Caco-2 (cell line): ENCODE data around the gene TNP2. TPM values are rescaled to one million over a fixed set of nuclear protein-coding genes. Genes with fewer than 3 reads are reported as not detected.
A peak's percentile ranks its signal among the peaks of the same experiment; 100 is the strongest.

Experiments
- BruUV-seq: library from RNA; stranded (reverse); fragments of 400-500 nt; replicated peaks from 2 replicates; lab custom pipeline; 2021; lab: Mats Ljungman, UMichigan
- CTCF ChIA-PET: fragments of 300-600 bp; sonication (Branson Sonifier 250); formaldehyde crosslinking; loops from one replicate; lab custom pipeline; 2022; ENCODE audit warnings: antibody characterized with exemption; lab: Charles Lee
- POLR2A ChIA-PET: fragments of 300-600 bp; sonication (Branson Sonifier 250); formaldehyde crosslinking; loops from one replicate; lab custom pipeline; 2022; ENCODE audit warnings: antibody characterized with exemption; lab: Charles Lee
- DNase-seq, 2 experiments: peaks; one replicate each; pipeline versions ENCODE4 v3.0.0 to v3.0.0-alpha.2; 2020 to 2022
- H3K27me3 ChIP-seq: replicated peaks from 2 replicates; pipeline ENCODE4 v1.6.0; 2011; ENCODE audit warnings: low read length; ENCODE audit not compliant: control insufficient read depth, insufficient read depth
- H3K36me3 ChIP-seq: 2 replicates; pipeline ENCODE4 v1.5.1; 2011; ENCODE audit warnings: low read length; ENCODE audit not compliant: control insufficient read depth, insufficient read depth
- H3K4me1 ChIP-seq: fragments of 250-450 bp; sonication (Bioruptor Pico); 2 replicates; pipeline ENCODE4 v1.5.1; 2020; ENCODE audit warnings: mild to moderate bottlenecking
- H3K4me3 ChIP-seq: 2 replicates; pipeline ENCODE4 v1.5.1; 2011; ENCODE audit warnings: low read depth, mild to moderate bottlenecking, control low read depth, low read length
- H3K9me3 ChIP-seq: fragments of 250-450 bp; sonication (Bioruptor Pico); 2 replicates; pipeline ENCODE4 v1.5.1; 2020; ENCODE audit warnings: mild to moderate bottlenecking, moderate library complexity
- H3K27ac Mint-ChIP-seq: one replicate; pipeline ENCODE4 v1.8.0; 2022; ENCODE audit warnings: mixed read lengths; ENCODE audit not compliant: unreplicated experiment
- H3K27me3 Mint-ChIP-seq: one replicate; pipeline ENCODE4 v1.8.0; 2022; ENCODE audit warnings: mixed read lengths; ENCODE audit not compliant: insufficient read depth, unreplicated experiment
- H3K36me3 Mint-ChIP-seq: one replicate; pipeline ENCODE4 v1.8.0; 2022; ENCODE audit warnings: mild to moderate bottlenecking, mixed read lengths; ENCODE audit not compliant: insufficient read depth, unreplicated experiment
- H3K4me1 Mint-ChIP-seq: one replicate; pipeline ENCODE4 v1.8.0; 2022; ENCODE audit warnings: low read depth, mixed read lengths; ENCODE audit not compliant: unreplicated experiment
- H3K4me3 Mint-ChIP-seq: one replicate; pipeline ENCODE4 v1.8.0; 2022; ENCODE audit warnings: mild to moderate bottlenecking, moderate library complexity, mixed read lengths; ENCODE audit not compliant: unreplicated experiment
- H3K9me3 Mint-ChIP-seq: one replicate; pipeline ENCODE4 v1.8.0; 2022; ENCODE audit warnings: mixed read lengths; ENCODE audit not compliant: unreplicated experiment
- CTCF ChIP-seq, 2 experiments: fragments of 200-600 bp in 1 of 2; IDR thresholded peaks; 1 replicate in 1 of 2; 2 replicates in 1 of 2; pipeline versions ENCODE4 v1.5.1 to v1.8.0; 2011 to 2022; ENCODE audit warnings: antibody characterized with exemption in 1 of 2, control low read depth in 1 of 2, inconsistent platforms in 1 of 2, low read depth in 1 of 2, low read length in 1 of 2, mild to moderate bottlenecking in 1 of 2, moderate library complexity in 1 of 2; ENCODE audit not compliant: insufficient read depth in 1 of 2, severe bottlenecking in 1 of 2, unreplicated experiment in 1 of 2
- intact Hi-C: fragments of 100-400 bp; cut with micrococcal nuclease; formaldehyde crosslinking; loops from one replicate; pipeline ENCODE4 v1.10.0; 2022; ENCODE audit not compliant: unreplicated experiment
- total RNA-seq: library from RNA; stranded (reverse); gene quantifications from 2 replicates; pipeline ENCODE4 v1.2.3, GENCODE V29; 2022

The TNP2 gene
- total RNA-seq, 1 experiment from 2014 or later: not detected

GRCh38 chr16:11312718-11313492 lies 43.8 kb upstream of the TNP2 start:
- no peaks in the 10 kb centered on the region for H3K9me3 Mint-ChIP-seq
- H3K27me3 Mint-ChIP-seq: no peaks in the 10 kb centered on the region
- ChIA-PET POLR2A (interaction anchor here (0.7 to 1.5 kb wide), 2 partner anchors 14 to 57 kb away, joined by 5 to 19 read pairs; partner anchors contain the start of gene SOCS1), CTCF (no interaction called here)
- peak overlapping the region; percentile 70 for H3K4me3 Mint-ChIP-seq
- H3K27ac Mint-ChIP-seq: peak overlapping the region; percentile 80
- H3K4me1 Mint-ChIP-seq: peaks cover 14% of the 10 kb centered on the region
- Histone ChIP-seq H3K27me3 (no peaks in the 10 kb centered on the region), H3K4me1 (peaks cover 38% of the 10 kb centered on the region), H3K9me3 (no peaks in the 10 kb centered on the region), H3K36me3 (no peaks in the 10 kb centered on the region), H3K4me3 (peak overlapping the region; percentile 17)
- peaks cover 12% of the 10 kb centered on the region for H3K36me3 Mint-ChIP-seq
- intact Hi-C loops: loop anchor here (1.0 to 2.0 kb wide), 5 partner anchors 16 to 57 kb away; partner anchors contain the start of genes RMI2 and SOCS1
- peak; percentile 82 to 86 for DNase-seq
- no peak for TF ChIP-seq CTCF (IDR thresholded peaks at IDR 0.05; ENCODE audit: insufficient read depth in 1 of 2, low read depth in 1 of 2, low read length in 1 of 2, severe bottlenecking in 1 of 2, unreplicated experiment in 1 of 2)
- TSS peak; percentile 59 for BruUV-seq

GRCh38 chr16:11310997-11311561 lies 42.0 kb upstream of the TNP2 start:
- H3K27me3 ChIP-seq: no peaks in the 10 kb centered on the region
- Mint-ChIP-seq H3K4me1 (peaks cover 14% of the 10 kb centered on the region), H3K36me3 (peaks cover 12% of the 10 kb centered on the region), H3K27ac (no peak overlapping the region), H3K4me3 (no peak overlapping the region), H3K27me3 (no peaks in the 10 kb centered on the region), H3K9me3 (no peaks in the 10 kb centered on the region)
- no peak for DNase-seq
- TF ChIP-seq CTCF (IDR thresholded peaks at IDR 0.05; ENCODE audit: insufficient read depth in 1 of 2, low read depth in 1 of 2, low read length in 1 of 2, severe bottlenecking in 1 of 2, unreplicated experiment in 1 of 2): no peak
- intact Hi-C loops: no loop called here
- no peaks in the 10 kb centered on the region for H3K9me3 ChIP-seq
- BruUV-seq: no TSS peak
- ChIA-PET CTCF (interaction anchor here (1.1 kb wide), 1 partner anchor 45 kb away, joined by 3 read pairs; no protein-coding TSS in a partner anchor), POLR2A (no interaction called here)
- H3K36me3 ChIP-seq: no peaks in the 10 kb centered on the region
- H3K4me1 ChIP-seq: peaks cover 38% of the 10 kb centered on the region
- H3K4me3 ChIP-seq: no peak overlapping the region

- H3K4me3 ChIP-seq: no peak overlapping the region
- DNase-seq: no peak
- Mint-ChIP-seq H3K27me3 (no peaks in the 10 kb centered on the region), H3K27ac (no peak overlapping the region), H3K4me1 (peaks cover 14% of the 10 kb centered on the region), H3K4me3 (no peak overlapping the region), H3K36me3 (peaks cover 12% of the 10 kb centered on the region), H3K9me3 (no peaks in the 10 kb centered on the region)
- no peak for TF ChIP-seq CTCF (IDR thresholded peaks at IDR 0.05; ENCODE audit: insufficient read depth in 1 of 2, low read depth in 1 of 2, low read length in 1 of 2, severe bottlenecking in 1 of 2, unreplicated experiment in 1 of 2)
- BruUV-seq: no TSS peak
- POLR2A ChIA-PET: no interaction called here
- H3K36me3 ChIP-seq: no peaks in the 10 kb centered on the region
- CTCF ChIA-PET: no interaction called here
- intact Hi-C loops: no loop called here
- H3K9me3 ChIP-seq: no peaks in the 10 kb centered on the region
- H3K4me1 ChIP-seq: peaks cover 37% of the 10 kb centered on the region
- no peaks in the 10 kb centered on the region for H3K27me3 ChIP-seq
Observed at GRCh38 chr16:11310634-11310977, 41.5 kb upstream of the TNP2 start.
